Measurements from ENCODE around the gene TRPV3. TPM values are rescaled to one million over a fixed set of nuclear protein-coding genes. Genes with fewer than 3 reads are reported as not detected.

TRPV3 gene
- total RNA-seq, 4 donors from 2014 or later = 21.8 to 33.2 (median 25.1) TPM

- TF ChIP-seq POLR2A (IDR thresholded peaks at IDR 0.05) = no peak
- TF ChIP-seq CTCF (IDR thresholded peaks at IDR 0.05) = no peak
- intact Hi-C loops (cut with DNase I; ENCODE audit: low total_unique reads) = no loop called here
- WGBS, 2 donors = 38 to 49% methylated on average over 11 of the region's 11 CpGs
- no peak overlapping the region for H3K4me3 ChIP-seq (ENCODE audit: low read depth, poor library complexity, severe bottlenecking)
- no peak for DNase-seq (ENCODE audit: low spot score in 2 of 2)
Measured at GRCh38 chr17:3547628-3548027, 10.0 kb downstream of the TRPV3 start.

GRCh38 chr17:3546997-3547396 lies 10.6 kb downstream of the TRPV3 start:
- intact Hi-C loops (cut with DNase I; ENCODE audit: low total_unique reads) = no loop called here
- no peak for TF ChIP-seq CTCF (IDR thresholded peaks at IDR 0.05)
- no peak for TF ChIP-seq POLR2A (IDR thresholded peaks at IDR 0.05)
- no peak for DNase-seq (ENCODE audit: low spot score in 2 of 2)
- no peak overlapping the region for H3K4me3 ChIP-seq (ENCODE audit: low read depth, poor library complexity, severe bottlenecking)
- 93% methylated on average over 8 of the region's 8 CpGs for WGBS, 2 donors

- 93 to 94% methylated on average over 5 of the region's 5 CpGs for WGBS, 2 donors
- H3K4me3 ChIP-seq (ENCODE audit: low read depth, poor library complexity, severe bottlenecking) = no peak overlapping the region
- DNase-seq (ENCODE audit: low spot score in 2 of 2) = no peak
- TF ChIP-seq CTCF (IDR thresholded peaks at IDR 0.05) (no peak), POLR2A (IDR thresholded peaks at IDR 0.05) (no peak)
- intact Hi-C loops (cut with DNase I; ENCODE audit: low total_unique reads) = no loop called here
Measured at GRCh38 chr17:3546521-3546920, 11.1 kb downstream of the TRPV3 start.

- intact Hi-C loops (cut with DNase I; ENCODE audit: low total_unique reads) = no loop called here
- TF ChIP-seq CTCF (IDR thresholded peaks at IDR 0.05) (no peak), POLR2A (IDR thresholded peaks at IDR 0.05) (no peak)
- 61 to 63% methylated on average over 9 of the region's 9 CpGs for WGBS, 2 donors
- no peak for DNase-seq (ENCODE audit: low spot score in 2 of 2)
- no peak overlapping the region for H3K4me3 ChIP-seq (ENCODE audit: low read depth, poor library complexity, severe bottlenecking)
Measured at GRCh38 chr17:3545151-3545550, 12.5 kb downstream of the TRPV3 start.

GRCh38 chr17:3544365-3544764 lies 13.2 kb downstream of the TRPV3 start:
- DNase-seq (ENCODE audit: low spot score in 2 of 2) = no peak
- WGBS, 2 donors = 89 to 93% methylated on average over 5 of the region's 5 CpGs
- TF ChIP-seq POLR2A (IDR thresholded peaks at IDR 0.05) = no peak
- no peak overlapping the region for H3K4me3 ChIP-seq (ENCODE audit: low read depth, poor library complexity, severe bottlenecking)
- intact Hi-C loops (cut with DNase I; ENCODE audit: low total_unique reads) = no loop called here

GRCh38 chr17:3543453-3543852 lies 14.2 kb downstream of the TRPV3 start:
- 76 to 78% methylated on average over 10 of the region's 10 CpGs for WGBS, 2 donors
- no peak for DNase-seq (ENCODE audit: low spot score in 2 of 2)
- TF ChIP-seq CTCF (IDR thresholded peaks at IDR 0.05) (no peak), POLR2A (IDR thresholded peaks at IDR 0.05) (no peak)
- no peak overlapping the region for H3K4me3 ChIP-seq (ENCODE audit: low read depth, poor library complexity, severe bottlenecking)
- intact Hi-C loops (cut with DNase I; ENCODE audit: low total_unique reads) = no loop called here

All from lower leg skin (tissue), 4 donors.